Measurements from ENCODE around the gene SCUBE1. TPM values are rescaled to one million over a fixed set of nuclear protein-coding genes. Genes with fewer than 3 reads are reported as not detected.

Gene SCUBE1
- total and polyA plus RNA-seq, 2 experiments from 2014 or later, result 2.1 to 2.2 TPM

- no peaks in the 10 kb centered on the region for H4K20me1 ChIP-seq (ENCODE audit: insufficient read depth, poor library complexity, severe bottlenecking)
- TF ChIP-seq EZH2 (IDR thresholded peaks at IDR 0.05; ENCODE audit: borderline replicate concordance), result no peak
- TF ChIP-seq, protein P1, sequence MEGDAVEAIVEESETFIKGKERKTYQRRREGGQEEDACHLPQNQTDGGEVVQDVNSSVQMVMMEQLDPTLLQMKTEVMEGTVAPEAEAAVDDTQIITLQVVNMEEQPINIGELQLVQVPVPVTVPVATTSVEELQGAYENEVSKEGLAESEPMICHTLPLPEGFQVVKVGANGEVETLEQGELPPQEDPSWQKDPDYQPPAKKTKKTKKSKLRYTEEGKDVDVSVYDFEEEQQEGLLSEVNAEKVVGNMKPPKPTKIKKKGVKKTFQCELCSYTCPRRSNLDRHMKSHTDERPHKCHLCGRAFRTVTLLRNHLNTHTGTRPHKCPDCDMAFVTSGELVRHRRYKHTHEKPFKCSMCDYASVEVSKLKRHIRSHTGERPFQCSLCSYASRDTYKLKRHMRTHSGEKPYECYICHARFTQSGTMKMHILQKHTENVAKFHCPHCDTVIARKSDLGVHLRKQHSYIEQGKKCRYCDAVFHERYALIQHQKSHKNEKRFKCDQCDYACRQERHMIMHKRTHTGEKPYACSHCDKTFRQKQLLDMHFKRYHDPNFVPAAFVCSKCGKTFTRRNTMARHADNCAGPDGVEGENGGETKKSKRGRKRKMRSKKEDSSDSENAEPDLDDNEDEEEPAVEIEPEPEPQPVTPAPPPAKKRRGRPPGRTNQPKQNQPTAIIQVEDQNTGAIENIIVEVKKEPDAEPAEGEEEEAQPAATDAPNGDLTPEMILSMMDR (IDR thresholded peaks at IDR 0.05; ENCODE audit: poor library complexity), result no peak
- TF ChIP-seq EZH2phosphoT487 (IDR thresholded peaks at IDR 0.05; ENCODE audit: low read depth, severe bottlenecking, unreplicated experiment), result no peak
- no peak overlapping the region for H3K27ac ChIP-seq
- no peaks in the 10 kb centered on the region for H3K9me3 ChIP-seq (ENCODE audit: low read depth)
- no peak overlapping the region for H2AFZ ChIP-seq
- no peaks in the 10 kb centered on the region for H3K79me2 ChIP-seq
- no peak overlapping the region for H3K4me3 ChIP-seq
- no peak for DNase-seq (ENCODE audit: low spot score)
- no peaks in the 10 kb centered on the region for H3K9me2 ChIP-seq (replicated peaks; ENCODE audit: insufficient read depth)
- no peaks in the 10 kb centered on the region for H3K27me3 ChIP-seq
- H3K4me1 ChIP-seq (ENCODE audit: insufficient read depth), result no peaks in the 10 kb centered on the region
- WGBS (ENCODE audit: low lambda C conversion rate, missing lambda C conversion rate), result 87% methylated on average over 9 of the region's 9 CpGs
- H3K4me2 ChIP-seq, result no peak overlapping the region
- H3K36me3 ChIP-seq (replicated peaks; ENCODE audit: insufficient read depth, low read depth), result no peaks in the 10 kb centered on the region
Measured at GRCh38 chr22:43256569-43256968, 86.6 kb downstream of the SCUBE1 start.

DNA sequence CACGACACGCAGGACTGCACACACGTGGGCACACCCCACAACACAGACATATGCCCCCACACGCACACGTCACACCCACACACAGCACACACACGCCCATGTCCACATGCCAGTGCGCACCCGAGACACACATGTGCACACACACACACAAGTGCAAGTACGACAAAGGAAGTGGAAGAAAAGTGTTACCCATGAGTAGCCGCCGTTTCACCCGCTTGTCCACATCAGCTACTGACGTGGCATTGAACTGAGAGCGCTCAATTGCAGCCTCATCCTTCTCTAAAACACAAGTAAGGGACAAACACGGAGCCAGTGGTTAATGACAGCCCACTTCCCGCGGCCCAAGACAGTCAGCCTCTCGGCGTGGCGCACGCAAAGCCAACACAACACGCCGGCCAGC is 87.9 kb downstream of the SCUBE1 start:
- Histone ChIP-seq H3K4me3 (no peak overlapping the region), H3K36me3 (replicated peaks; ENCODE audit: insufficient read depth, low read depth) (no peaks in the 10 kb centered on the region), H3K9me3 (ENCODE audit: low read depth) (no peaks in the 10 kb centered on the region), H3K79me2 (no peaks in the 10 kb centered on the region), H3K27me3 (no peaks in the 10 kb centered on the region), H3K27ac (no peak overlapping the region), H4K20me1 (ENCODE audit: insufficient read depth, poor library complexity, severe bottlenecking) (no peaks in the 10 kb centered on the region), H2AFZ (no peak overlapping the region), H3K9me2 (replicated peaks; ENCODE audit: insufficient read depth) (no peaks in the 10 kb centered on the region), H3K4me1 (ENCODE audit: insufficient read depth) (no peaks in the 10 kb centered on the region), H3K4me2 (no peak overlapping the region)
- no peak for DNase-seq (ENCODE audit: low spot score)
- 96% methylated on average over 23 of the region's 23 CpGs for WGBS (ENCODE audit: low lambda C conversion rate, missing lambda C conversion rate)
- TF ChIP-seq EZH2phosphoT487 (IDR thresholded peaks at IDR 0.05; ENCODE audit: low read depth, severe bottlenecking, unreplicated experiment), result no peak
- TF ChIP-seq, protein P1 (IDR thresholded peaks at IDR 0.05; ENCODE audit: poor library complexity), result no peak

DNA sequence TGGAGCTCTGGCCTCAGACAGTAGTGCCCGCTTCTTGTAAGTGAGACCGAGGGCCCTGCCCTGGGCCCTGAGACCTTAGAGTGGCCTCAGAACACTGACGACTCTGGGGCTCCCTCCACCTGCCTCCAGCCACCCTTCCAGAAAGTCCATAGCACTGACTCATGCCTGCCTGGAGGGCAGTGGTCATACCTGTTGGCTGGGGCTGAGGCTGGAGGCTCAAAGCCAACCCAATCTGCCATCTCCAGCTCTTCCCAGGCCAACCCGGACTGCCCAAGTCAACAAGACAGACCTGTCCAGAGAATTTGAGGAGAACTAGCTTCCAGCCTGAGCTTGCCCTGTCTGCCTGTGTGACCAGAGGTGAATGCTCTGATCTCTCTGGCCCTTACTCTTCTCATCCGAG is 89.3 kb downstream of the SCUBE1 start:
- Histone ChIP-seq H3K4me1 (ENCODE audit: insufficient read depth) (no peaks in the 10 kb centered on the region), H3K79me2 (no peaks in the 10 kb centered on the region), H4K20me1 (ENCODE audit: insufficient read depth, poor library complexity, severe bottlenecking) (no peaks in the 10 kb centered on the region), H3K9me3 (ENCODE audit: low read depth) (no peaks in the 10 kb centered on the region), H2AFZ (no peak overlapping the region), H3K4me2 (no peak overlapping the region), H3K27ac (no peak overlapping the region), H3K4me3 (no peak overlapping the region), H3K9me2 (replicated peaks; ENCODE audit: insufficient read depth) (no peaks in the 10 kb centered on the region), H3K36me3 (replicated peaks; ENCODE audit: insufficient read depth, low read depth) (no peaks in the 10 kb centered on the region), H3K27me3 (no peaks in the 10 kb centered on the region)
- TF ChIP-seq EZH2phosphoT487 (IDR thresholded peaks at IDR 0.05; ENCODE audit: low read depth, severe bottlenecking, unreplicated experiment) (no peak), EZH2 (IDR thresholded peaks at IDR 0.05; ENCODE audit: borderline replicate concordance) (no peak)
- TF ChIP-seq, protein P1 (IDR thresholded peaks at IDR 0.05; ENCODE audit: poor library complexity), result no peak
- WGBS (ENCODE audit: low lambda C conversion rate, missing lambda C conversion rate), result 95% methylated on average over 5 of the region's 5 CpGs
- DNase-seq (ENCODE audit: low spot score), result no peak

DNA sequence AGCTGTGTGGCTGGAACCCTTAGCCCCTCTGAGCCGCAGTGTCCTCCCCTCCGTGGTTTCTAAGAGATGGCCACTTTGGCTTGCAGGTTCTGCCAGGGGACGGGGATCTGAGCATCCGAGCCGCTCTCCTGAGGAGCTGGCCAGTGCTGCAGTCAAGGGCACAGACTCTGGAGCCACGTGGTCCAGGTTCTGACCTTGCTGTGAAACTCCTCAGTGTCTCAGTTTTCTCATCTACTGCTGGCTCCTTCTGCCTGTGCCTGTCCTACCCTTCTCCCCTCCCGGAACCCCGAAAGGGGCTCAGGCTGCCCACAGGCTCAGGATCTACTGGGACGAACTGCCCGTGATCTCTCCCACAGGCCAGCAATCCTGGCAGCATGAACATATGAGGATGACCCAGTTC is 90.9 kb downstream of the SCUBE1 start:
- no peaks in the 10 kb centered on the region for H3K9me3 ChIP-seq (ENCODE audit: low read depth)
- no peak for DNase-seq (ENCODE audit: low spot score)

More for the DNA sequence above, 90.9 kb downstream of the SCUBE1 start:
- H2AFZ ChIP-seq, result no peak overlapping the region
- H3K9me2 ChIP-seq (replicated peaks; ENCODE audit: insufficient read depth), result no peaks in the 10 kb centered on the region
- WGBS (ENCODE audit: low lambda C conversion rate, missing lambda C conversion rate), result 92% methylated on average over 10 of the region's 10 CpGs
- H3K27ac ChIP-seq, result no peak overlapping the region
- H3K79me2 ChIP-seq, result no peaks in the 10 kb centered on the region
- no peaks in the 10 kb centered on the region for H4K20me1 ChIP-seq (ENCODE audit: insufficient read depth, poor library complexity, severe bottlenecking)
- no peaks in the 10 kb centered on the region for H3K4me1 ChIP-seq (ENCODE audit: insufficient read depth)
- no peak overlapping the region for H3K4me3 ChIP-seq
- TF ChIP-seq, protein P1 (IDR thresholded peaks at IDR 0.05; ENCODE audit: poor library complexity), result no peak
- TF ChIP-seq EZH2 (IDR thresholded peaks at IDR 0.05; ENCODE audit: borderline replicate concordance) (no peak), EZH2phosphoT487 (IDR thresholded peaks at IDR 0.05; ENCODE audit: low read depth, severe bottlenecking, unreplicated experiment) (no peak)
- no peak overlapping the region for H3K4me2 ChIP-seq
- H3K27me3 ChIP-seq, result no peaks in the 10 kb centered on the region
- no peaks in the 10 kb centered on the region for H3K36me3 ChIP-seq (replicated peaks; ENCODE audit: insufficient read depth, low read depth)
